Fibroblast of lung (primary cell): ENCODE data around the gene CAMTA1.

ENCODE experiments used
- CTCF ChIP-seq, 2 donors: IDR thresholded peaks in 1 of 2; conservative IDR thresholded peaks in 1 of 2; 1 replicate in 1 of 2; 2 replicates in 1 of 2; pipeline ENCODE4 v1.5.1; 2011 to 2012; ENCODE audit warnings: low read length in 2 of 2, control low read depth in 1 of 2, inconsistent platforms in 1 of 2, low read depth in 1 of 2, mild to moderate bottlenecking in 1 of 2
- EZH2 ChIP-seq: IDR thresholded peaks from 2 replicates; pipeline ENCODE4 v1.5.1; 2012; ENCODE audit warnings: low read length, control low read depth, mild to moderate bottlenecking; ENCODE audit errors: missing control alignments

GRCh38 chr1:6950001-6950765 is 164.9 kb downstream of the CAMTA1 start:
- TF ChIP-seq CTCF (conservative IDR thresholded peaks at IDR 0.05 in 1 of 2, IDR thresholded peaks at IDR 0.05 in 1 of 2; ENCODE audit: low read depth in 1 of 2, low read length in 2 of 2) (no peak), EZH2 (no peak)
